HepG2 (cell line): ENCODE data around the gene TCF12. TPM values are rescaled to one million over a fixed set of nuclear protein-coding genes. Genes with fewer than 3 reads are reported as not detected.

Source experiments
- ATAC-seq: fragments of 200-7000 bp; cut with Tn5 transposase; 3 replicates; pipeline ENCODE4 v1.9.1; 2020; ENCODE audit warnings: mild to moderate bottlenecking, moderate library complexity
- BruUV-seq: library from RNA; stranded (reverse); fragments of 400-500 nt; replicated peaks from 2 replicates; lab custom pipeline; 2021; lab: Mats Ljungman, UMichigan
- CTCF ChIA-PET: fragments of 300-600 bp; formaldehyde crosslinking; extraction: SDS; loops from one replicate; lab custom pipeline; 2021; ENCODE audit warnings: low total read pairs, inconsistent platforms, low intra/inter-chr PET ratio; lab: Yijun Ruan, JAX
- POLR2A ChIA-PET: fragments of 350-600 bp; sonication (Branson Sonifier 250); formaldehyde crosslinking; loops from one replicate; lab custom pipeline; 2020; ENCODE audit warnings: antibody characterized with exemption, inconsistent platforms; lab: Yijun Ruan, JAX
- DNase-seq: peaks from one replicate; pipeline ENCODE4 v3.0.0-alpha.2; 2015; ENCODE audit warnings: low spot score
- FAIRE-seq: peaks from 3 replicates; lab custom pipeline; 2011; peaks lifted over from hg19 to GRCh38; lab: Jason Lieb, UNC
- H2AFZ ChIP-seq: one replicate; pipeline ENCODE4 v1.6.1; 2011; ENCODE audit warnings: low read length, inconsistent platforms
- H3K27ac ChIP-seq: fragments of 300-600 bp; 3 replicates; pipeline ENCODE4 v1.8.0; 2011; ENCODE audit warnings: mixed run types, mild to moderate bottlenecking, mixed read lengths, low read length, inconsistent platforms; ENCODE audit not compliant: insufficient read depth; ENCODE audit errors: extremely low read length
- H3K27me3 ChIP-seq, 2 experiments: fragments of 200-600 bp in 1 of 2; 2 replicates in 1 of 2; 3 replicates in 1 of 2; pipeline versions ENCODE4 v1.6.0 to v1.8.0; 2011; ENCODE audit warnings: low read length in 2 of 2, mild to moderate bottlenecking in 2 of 2, moderate library complexity in 2 of 2, inconsistent platforms in 1 of 2; ENCODE audit not compliant: insufficient read depth in 2 of 2, control insufficient read depth in 1 of 2
- H3K36me3 ChIP-seq, 2 experiments: fragments of 200-600 bp in 1 of 2; replicated peaks in 1 of 2; 2 replicates in 1 of 2; 3 replicates in 1 of 2; pipeline versions ENCODE4 v1.5.1 to v1.8.0; 2011; ENCODE audit warnings: low read length in 2 of 2, inconsistent platforms in 1 of 2; ENCODE audit not compliant: insufficient read depth in 2 of 2, control insufficient read depth in 1 of 2
- H3K4me1 ChIP-seq: 2 replicates; pipeline ENCODE4 v1.5.1; 2012; ENCODE audit warnings: low read length, inconsistent platforms; ENCODE audit not compliant: insufficient read depth
- H3K4me2 ChIP-seq: 2 replicates; pipeline ENCODE4 v1.6.0; 2011; ENCODE audit warnings: low read depth, low read length, inconsistent platforms
- H3K4me3 ChIP-seq, 3 experiments: fragments of 200-600 bp in 1 of 3; sonication (generic), shearing (Covaris generic) in 1 of 3; replicated peaks in 1 of 3; 2 replicates each; pipeline ENCODE4 v1.5.1; 2011 to 2016; ENCODE audit warnings: low read length in 3 of 3, inconsistent platforms in 2 of 3, low read depth in 2 of 3, mild to moderate bottlenecking in 2 of 3, control low read depth in 1 of 3, mixed read lengths in 1 of 3; ENCODE audit not compliant: insufficient read depth in 1 of 3
- H3K79me2 ChIP-seq: one replicate; pipeline ENCODE4 v1.6.1; 2011; ENCODE audit warnings: low read length, inconsistent platforms; ENCODE audit not compliant: insufficient read depth
- H3K9ac ChIP-seq: 2 replicates; pipeline ENCODE4 v1.6.0; 2011; ENCODE audit warnings: mild to moderate bottlenecking, low read depth, low read length, inconsistent platforms; ENCODE audit not compliant: insufficient read depth
- H3K9me3 ChIP-seq: 2 replicates; pipeline ENCODE4 v1.5.1; 2012; ENCODE audit warnings: mild to moderate bottlenecking, low read length
- H4K20me1 ChIP-seq: 2 replicates; pipeline ENCODE4 v1.6.0; 2011; ENCODE audit warnings: inconsistent platforms, mild to moderate bottlenecking, low read length, moderate library complexity; ENCODE audit not compliant: insufficient read depth
- MTA3 ChIP-seq: sonication (generic); formaldehyde crosslinking; IDR thresholded peaks from 2 replicates; pipeline ENCODE4 v1.4.0; 2020; ENCODE audit warnings: missing genetic modification reagents
- PAF1 ChIP-seq: IDR thresholded peaks from 2 replicates; pipeline ENCODE4 v1.6.1; 2016; ENCODE audit warnings: missing genetic modification reagents, missing compliant biosample characterization
- TCF7L2 ChIP-seq: IDR thresholded peaks from 2 replicates; pipeline ENCODE4 v1.6.1; 2011; ENCODE audit warnings: mild to moderate bottlenecking, low read depth, low read length, moderate library complexity
- TERF1 ChIP-seq: sonication (generic); formaldehyde crosslinking; IDR thresholded peaks from 2 replicates; pipeline ENCODE4 v1.8.0; 2022; ENCODE audit warnings: mild to moderate bottlenecking, missing genetic modification reagents, moderate library complexity
- WIZ ChIP-seq: sonication (generic); formaldehyde crosslinking; IDR thresholded peaks from 2 replicates; pipeline ENCODE4 v1.5.1; 2020; ENCODE audit warnings: mild to moderate bottlenecking, missing genetic modification reagents
- ZMYM2 ChIP-seq: sonication (generic); formaldehyde crosslinking; IDR thresholded peaks from 2 replicates; pipeline ENCODE4 v1.8.0; 2022; ENCODE audit warnings: mild to moderate bottlenecking, missing genetic modification reagents
- ZNF382 ChIP-seq: sonication (generic); formaldehyde crosslinking; IDR thresholded peaks from 2 replicates; pipeline ENCODE4 v1.5.0; 2020; ENCODE audit warnings: missing genetic modification reagents, mild to moderate bottlenecking, borderline replicate concordance
- ZNF451 ChIP-seq: sonication (generic); formaldehyde crosslinking; IDR thresholded peaks from 2 replicates; pipeline ENCODE4 v1.5.0; 2020; ENCODE audit warnings: mild to moderate bottlenecking, missing genetic modification reagents
- ZNF530 ChIP-seq: sonication (generic); formaldehyde crosslinking; IDR thresholded peaks from 2 replicates; pipeline ENCODE4 v1.5.0; 2020; ENCODE audit warnings: low read depth, mild to moderate bottlenecking, missing genetic modification reagents
- ZNF550 ChIP-seq: sonication (generic); formaldehyde crosslinking; IDR thresholded peaks from 2 replicates; pipeline ENCODE4 v1.4.0; 2020; ENCODE audit warnings: mild to moderate bottlenecking, missing genetic modification reagents, borderline replicate concordance
- ZNF616 ChIP-seq: sonication (generic); formaldehyde crosslinking; IDR thresholded peaks from 2 replicates; pipeline ENCODE4 v1.5.0; 2020; ENCODE audit warnings: low read depth, mild to moderate bottlenecking, missing genetic modification reagents
- ZNF800 ChIP-seq: sonication (generic); formaldehyde crosslinking; IDR thresholded peaks from 2 replicates; pipeline ENCODE4 v1.4.0; 2020; ENCODE audit warnings: missing genetic modification reagents
- ZXDC ChIP-seq: sonication (generic); formaldehyde crosslinking; IDR thresholded peaks from 2 replicates; pipeline ENCODE4 v1.5.0; 2020; ENCODE audit warnings: mild to moderate bottlenecking, missing genetic modification reagents
- WGBS: methylation state at CpG from one replicate; pipeline ENCODE4 v1.1.6; 2017; ENCODE audit warnings: low lambda C conversion rate; 5-methylcytosine and 5-hydroxymethylcytosine counted together
- in situ Hi-C: cut with HindIII; loops from 2 replicates; pipeline ENCODE4 v1.10.0; 2017; ENCODE audit warnings: low pct_unique_long_range_greater_than_20kb; ENCODE audit not compliant: extremely low pct_ligation_motif_present
- intact Hi-C: fragments of 100-400 bp; cut with micrococcal nuclease; formaldehyde crosslinking; loops from one replicate; pipeline ENCODE4 v1.10.0; 2022; ENCODE audit not compliant: unreplicated experiment
- polyA plus RNA-seq, 8 experiments: library from polyadenylated mRNA; depleted of rRNA in 3 of 8; stranded (reverse) in 7 of 8; unstranded in 1 of 8; fragments of >200 nt; fragmentation: Illumina TruSeq in 4 of 8; extraction: Trizol in 4 of 8; gene quantifications; 2 replicates each; pipeline versions ENCODE4 v1.2.1 to v1.2.3, GENCODE V29; 2011 to 2016; ENCODE audit warnings: low read depth in 4 of 8, missing spikeins in 1 of 8, mixed read lengths in 1 of 8; ENCODE audit not compliant: insufficient read depth in 1 of 8
- total RNA-seq, 5 experiments: library from RNA; depleted of rRNA; stranded (reverse); fragments of >200 nt; fragmentation: Illumina TruSeq; extraction: Trizol; gene quantifications; 2 replicates each; pipeline ENCODE4 v1.2.3, GENCODE V29; 2016; ENCODE audit warnings: low read depth in 1 of 5

Gene TCF12
- total and polyA plus RNA-seq, 2 of the 13 experiments (the other 11 are each of a cell fraction or from before 2014, with no cell fraction given): 48.6 to 51.1 TPM

- no peak for TF ChIP-seq WIZ (CRISPR knock-in tag)
- no peak for TF ChIP-seq ZNF382 (CRISPR knock-in tag)
- no peak for TF ChIP-seq ZNF550 (CRISPR knock-in tag)
- TF ChIP-seq MTA3 (CRISPR knock-in tag): no peak
- TF ChIP-seq ZXDC (CRISPR knock-in tag): no peak
- no peak for TF ChIP-seq TERF1 (CRISPR knock-in tag)
- TF ChIP-seq PAF1 (CRISPR knock-in tag): no peak
- TF ChIP-seq TCF7L2: no peak
Measured at GRCh38 chr15:57253500-57253899, 335.1 kb downstream of the TCF12 start (continued).

GRCh38 chr15:57255751-57256341, 337.4 kb downstream of the TCF12 start:
- Histone ChIP-seq H3K36me3 (peaks cover 6 to 42% of the 10 kb centered on the region in 2 experiments), H3K4me3 (no peak overlapping the region), H3K27me3 (no peaks in the 10 kb centered on the region), H2AFZ (no peak overlapping the region), H3K79me2 (no peaks in the 10 kb centered on the region), H3K4me1 (no peaks in the 10 kb centered on the region), H3K4me2 (no peak overlapping the region), H3K9me3 (no peaks in the 10 kb centered on the region), H3K27ac (no peak overlapping the region), H4K20me1 (no peaks in the 10 kb centered on the region), H3K9ac (no peak overlapping the region)
- ATAC-seq: no peak
- ChIA-PET CTCF (no interaction called here), POLR2A (no interaction called here)
- FAIRE-seq: no peak
- in situ Hi-C loops: no loop called here
- intact Hi-C loops: no loop called here
- no TSS peak for BruUV-seq
- DNase-seq: no peak
- 98% methylated on average over 6 of the region's 6 CpGs for WGBS
- TF ChIP-seq ZNF451 (CRISPR knock-in tag) (no peak), ZNF616 (CRISPR knock-in tag) (no peak), ZNF800 (CRISPR knock-in tag) (no peak), ZNF530 (no peak), ZMYM2 (no peak)
